Measurements from ENCODE around the gene TBPL1. TPM values are rescaled to one million over a fixed set of nuclear protein-coding genes. Genes with fewer than 3 reads are reported as not detected.
"Not testable (repeated sequence)": the region's sequence is repeated elsewhere in the genome, so short reads cannot be mapped to it uniquely, and the experiment has no call there.

Gene TBPL1
- 10 to 100 TPM; 18.2 to 22.2 TPM for total RNA-seq
- long read RNA-seq, full-length matches to known transcripts, result 15 of 18 reads
- long read RNA-seq, partial matches to known transcripts, result 0 of 18 reads
- long read RNA-seq, other reads (novel, unspliced or antisense), result 3 of 18 reads

DNA sequence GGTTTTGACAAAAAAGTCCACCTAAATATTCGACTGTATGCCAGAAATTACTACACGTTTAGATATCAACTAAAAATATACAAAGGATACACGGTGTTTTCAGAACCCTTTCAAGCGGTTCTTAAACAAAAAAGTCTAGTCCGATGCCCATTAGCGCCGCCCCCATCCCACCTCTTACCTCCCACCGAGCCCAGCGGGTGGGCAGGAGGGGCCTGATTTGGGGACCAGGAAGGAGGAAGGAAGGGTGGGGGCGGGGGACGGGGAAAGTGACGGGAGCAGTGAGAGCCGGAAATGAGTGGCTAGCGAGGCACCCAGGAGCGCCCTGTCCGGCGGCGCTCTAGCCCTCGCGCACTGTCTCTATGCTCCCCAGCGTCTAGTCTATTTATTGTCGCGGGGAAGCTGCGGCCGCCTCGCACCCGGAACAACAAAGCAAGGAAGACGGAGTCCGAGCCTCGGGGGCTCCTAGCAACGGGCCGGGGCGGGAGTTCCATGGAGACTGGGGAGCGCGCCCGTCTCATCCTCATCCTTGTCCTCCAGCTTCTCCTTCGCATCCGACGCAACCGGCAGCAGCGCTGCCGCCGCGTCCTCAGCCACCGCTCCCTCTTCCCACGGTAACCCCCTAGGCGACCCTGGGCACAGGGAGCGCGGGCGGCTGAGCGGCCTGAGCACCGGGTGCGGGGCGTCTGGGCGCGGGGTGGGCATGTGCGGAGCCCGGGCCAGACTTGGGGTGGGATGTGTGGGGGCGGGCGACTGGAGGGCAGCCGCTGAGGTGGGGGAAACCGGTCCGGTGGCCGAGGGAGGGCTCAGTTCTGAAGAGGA lies at the start of gene TBPL1:
TBPL1 (plus strand) TSS at position 410 of the 819 bp plus-strand sequence. CDS start 26,902 bp downstream, outside the sequence.
- DNase-seq, result peak; percentile 94 to 96
- intact Hi-C loops (cut with DNase I, micrococcal nuclease), result no loop called here
- peak; percentile 97 for ATAC-seq

DNA sequence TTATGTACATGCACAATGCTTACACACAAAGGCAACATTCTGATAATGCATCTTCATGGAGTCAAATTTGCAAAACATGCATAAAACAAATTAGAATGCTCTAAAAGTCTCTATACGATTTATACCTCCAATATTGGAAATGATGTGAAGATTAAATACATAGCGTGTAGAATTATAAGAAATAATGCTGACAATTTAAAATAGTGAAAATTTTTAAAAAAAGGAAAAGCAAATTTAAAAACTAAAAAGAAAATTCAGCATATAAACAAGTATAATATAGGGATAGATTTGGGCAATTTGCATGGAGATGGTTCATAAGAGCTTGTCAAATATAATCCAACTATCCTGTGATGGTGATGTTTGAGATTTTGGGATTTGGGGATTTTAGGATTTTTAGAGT lies 49.2 kb upstream of the TBPL1 start:
- intact Hi-C loops (cut with DNase I, micrococcal nuclease), result no loop called here
- ATAC-seq (no peak), DNase-seq (no peak)

DNA sequence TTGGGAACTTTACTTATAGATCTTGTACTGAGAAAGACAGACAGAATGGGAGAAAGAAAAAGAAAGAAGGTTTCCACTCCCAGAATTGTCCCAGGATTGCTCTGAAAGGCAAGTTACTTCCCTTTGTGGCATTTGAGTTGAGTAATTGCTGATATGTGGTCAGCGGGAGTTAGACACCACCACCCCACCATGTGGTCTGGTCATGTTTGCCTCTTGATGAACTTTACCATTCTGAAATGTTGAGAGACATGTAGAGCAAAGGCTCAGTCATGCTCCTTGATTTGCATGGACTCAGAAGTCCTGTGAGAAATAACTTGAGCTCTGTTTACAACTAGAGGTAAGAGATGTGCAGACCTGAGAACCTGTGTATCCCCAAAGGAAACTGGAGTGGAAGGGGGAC lies 47.0 kb upstream of the TBPL1 start:
- no peak for DNase-seq
- no peak for ATAC-seq
- intact Hi-C loops (cut with DNase I, micrococcal nuclease), result no loop called here

DNA sequence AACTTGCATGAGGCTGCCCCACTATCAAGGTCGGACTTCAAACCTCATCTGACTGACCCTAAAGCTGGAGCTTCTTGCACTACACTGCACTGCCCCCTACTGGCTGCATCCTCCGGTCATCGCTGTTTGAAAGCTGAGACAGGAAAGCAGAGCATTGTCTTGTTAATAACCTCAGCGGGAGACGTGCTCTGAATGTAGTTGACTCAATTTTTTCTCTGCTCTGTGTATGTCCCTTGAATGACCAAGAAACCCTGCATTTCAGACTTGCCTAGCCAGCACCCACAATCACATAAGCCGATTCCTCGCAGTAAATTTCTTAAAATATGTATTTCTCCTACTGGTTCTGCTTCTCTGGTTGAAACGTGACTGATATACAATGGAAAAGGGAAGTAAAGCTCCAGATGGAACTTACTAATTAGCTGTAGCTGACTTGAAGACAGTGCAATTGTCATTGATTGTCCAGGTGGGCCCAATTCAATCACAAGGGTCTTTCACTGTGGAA lies 36.3 kb upstream of the TBPL1 start:
- intact Hi-C loops (cut with DNase I, micrococcal nuclease), result loop anchor here in 1 of 2 donors (5.0 kb wide), 1 partner anchor 349 kb away; no protein-coding TSS in a partner anchor
- ATAC-seq (peak; percentile 84), DNase-seq (peak; percentile 70 to 94)

DNA sequence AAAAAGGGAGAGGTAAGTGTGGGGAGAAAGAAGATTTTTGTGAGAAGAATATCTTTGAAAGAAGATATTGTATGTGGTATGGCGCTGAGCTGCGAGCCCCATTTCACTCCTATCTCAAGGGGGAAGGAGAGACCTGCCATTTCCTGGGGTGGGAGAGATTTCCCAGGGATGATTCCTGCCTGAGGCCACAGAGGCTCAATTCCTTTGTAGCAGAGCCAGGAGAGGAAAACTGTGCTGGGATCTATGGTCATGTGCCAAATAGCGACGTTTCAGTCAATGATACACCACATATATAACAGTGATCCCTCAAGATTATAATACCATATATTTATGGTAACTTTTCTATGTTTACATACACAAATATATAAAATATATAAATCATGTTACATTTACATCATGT lies 35.2 kb upstream of the TBPL1 start:
- intact Hi-C loops (cut with DNase I, micrococcal nuclease), result loop anchor here in 1 of 2 donors (5.0 kb wide), 1 partner anchor 350 kb away; no protein-coding TSS in a partner anchor
- DNase-seq, result no peak
- no peak for ATAC-seq

DNA sequence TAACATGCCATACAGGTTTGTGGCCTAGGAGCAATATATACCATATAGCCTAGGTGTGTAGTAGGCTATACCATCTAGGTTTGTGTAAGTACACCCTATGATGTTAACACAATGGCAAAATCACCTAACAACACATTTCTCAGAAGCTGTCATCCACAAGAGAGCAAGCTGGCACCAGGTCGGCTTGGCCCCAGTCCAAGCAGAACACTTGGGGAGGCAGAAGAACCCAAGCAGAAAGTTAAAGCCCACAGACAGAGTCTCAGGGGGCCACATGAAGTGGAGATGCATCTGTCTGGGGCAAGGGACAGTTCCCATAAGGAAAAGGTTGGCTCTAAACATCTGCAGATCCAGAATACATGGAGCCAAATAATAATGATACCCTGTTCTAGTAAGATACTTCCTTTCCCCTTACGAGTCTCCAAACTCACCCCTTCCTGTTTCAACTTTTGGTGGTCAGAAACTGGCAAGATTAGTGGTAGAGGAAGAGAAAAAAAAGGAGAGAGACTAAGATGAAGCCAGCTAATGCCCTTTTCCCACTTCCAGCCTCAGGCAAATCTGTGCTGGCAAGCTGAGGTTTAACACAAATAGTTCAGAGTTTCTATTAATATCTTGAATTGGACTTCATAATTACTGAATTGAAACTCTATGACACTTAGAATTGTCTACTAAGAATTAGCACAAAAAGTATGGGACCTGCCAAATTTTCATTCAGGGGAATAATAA lies 34.7 kb upstream of the TBPL1 start:
- no peak for ATAC-seq
- intact Hi-C loops (cut with DNase I, micrococcal nuclease), result loop anchor here in 1 of 2 donors (5.0 kb wide), 1 partner anchor 351 kb away; no protein-coding TSS in a partner anchor
- DNase-seq, result no peak

DNA sequence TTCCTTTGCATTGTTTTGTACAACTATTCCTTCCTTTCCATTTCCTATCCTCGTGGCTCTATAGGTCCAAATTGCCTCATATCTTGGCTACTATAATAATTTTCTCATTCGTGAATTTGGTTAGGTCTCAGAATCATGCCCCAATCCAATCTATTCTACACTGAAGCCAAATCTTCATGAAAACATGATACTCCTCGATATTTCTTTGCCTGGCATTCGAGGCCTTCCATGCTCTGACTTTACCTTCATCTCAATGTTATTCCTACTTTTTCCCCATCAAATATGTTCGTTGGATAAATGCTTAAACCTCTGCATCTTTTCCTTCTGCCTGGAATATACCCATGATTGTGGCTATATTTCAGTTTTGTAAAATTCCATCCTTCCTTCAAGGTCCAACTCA lies 33.7 kb upstream of the TBPL1 start:
- no peak for ATAC-seq
- intact Hi-C loops (cut with DNase I, micrococcal nuclease), result loop anchor here in 1 of 2 donors (5.0 kb wide), 1 partner anchor 352 kb away; no protein-coding TSS in a partner anchor
- no peak for DNase-seq

DNA sequence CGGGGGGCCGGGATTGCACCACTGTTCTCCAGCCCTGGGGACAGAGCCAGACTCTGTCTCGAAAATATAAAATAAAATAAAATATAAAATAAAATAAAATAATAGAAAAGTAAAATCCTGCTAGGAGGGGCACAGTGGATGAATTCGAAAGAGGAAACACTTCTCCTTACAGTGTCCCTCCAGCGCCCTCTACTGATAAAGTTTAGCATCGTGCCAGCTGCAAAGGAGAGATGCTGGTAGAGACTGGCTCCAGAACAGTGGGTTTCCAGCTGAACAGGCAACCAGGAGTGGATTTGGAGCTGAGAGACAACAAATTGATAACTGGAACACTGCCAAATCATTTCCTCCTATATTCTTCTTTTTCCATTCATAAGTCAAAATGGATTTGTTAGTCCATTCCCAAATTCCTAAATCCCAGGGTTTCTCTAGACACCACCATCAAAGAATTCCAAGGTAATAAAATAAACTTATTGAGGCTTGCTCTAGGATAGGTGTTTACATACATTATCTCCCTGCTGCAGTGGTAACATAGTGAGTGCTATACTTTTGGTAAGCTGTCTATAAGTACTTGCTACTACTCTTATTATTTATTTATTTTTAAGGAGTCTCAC lies 31.7 kb upstream of the TBPL1 start:
- ATAC-seq (peak; percentile 71), DNase-seq (peak; percentile 68 to 85)
- intact Hi-C loops (cut with DNase I, micrococcal nuclease), result loop anchor here in 1 of 2 donors (10.0 kb wide), 2 partner anchors 53 to 143 kb away; no protein-coding TSS in a partner anchor

DNA sequence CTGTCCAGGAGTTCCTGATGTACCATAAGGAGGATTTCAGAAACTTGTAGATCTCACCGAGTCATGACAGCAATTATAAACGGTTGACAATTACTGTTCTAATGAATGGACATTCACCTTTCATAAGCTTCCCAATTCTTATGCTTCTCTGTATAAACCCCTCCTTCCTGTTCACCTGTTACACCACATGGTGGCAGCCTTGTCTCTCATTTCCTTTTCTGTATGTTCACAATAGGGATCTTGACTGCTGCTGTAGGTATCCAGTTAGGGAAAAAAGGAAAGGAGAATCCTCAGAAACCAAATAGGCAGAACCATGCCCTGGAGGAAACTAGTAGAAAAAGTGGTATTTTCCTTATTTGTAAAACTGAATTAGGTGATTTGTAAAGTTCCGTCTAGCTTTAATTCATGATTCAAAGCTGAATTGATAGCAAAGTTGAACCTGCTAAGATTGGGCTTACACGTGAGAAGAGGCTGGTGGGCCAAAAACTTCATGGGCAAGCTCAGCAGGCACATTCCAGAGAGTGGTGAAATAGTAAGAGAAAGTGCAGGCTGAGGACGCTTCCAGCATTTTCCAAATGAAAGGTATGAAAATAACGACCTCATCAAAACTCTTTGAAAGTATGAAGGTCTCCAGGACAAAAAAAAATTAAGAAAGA lies 29.0 kb upstream of the TBPL1 start:
- peak; percentile 45 to 63 for DNase-seq
- peak; percentile 93 for ATAC-seq
- intact Hi-C loops (cut with DNase I, micrococcal nuclease), result loop anchor here in 1 of 2 donors (10.0 kb wide), 2 partner anchors 51 to 141 kb away; no protein-coding TSS in a partner anchor

DNA sequence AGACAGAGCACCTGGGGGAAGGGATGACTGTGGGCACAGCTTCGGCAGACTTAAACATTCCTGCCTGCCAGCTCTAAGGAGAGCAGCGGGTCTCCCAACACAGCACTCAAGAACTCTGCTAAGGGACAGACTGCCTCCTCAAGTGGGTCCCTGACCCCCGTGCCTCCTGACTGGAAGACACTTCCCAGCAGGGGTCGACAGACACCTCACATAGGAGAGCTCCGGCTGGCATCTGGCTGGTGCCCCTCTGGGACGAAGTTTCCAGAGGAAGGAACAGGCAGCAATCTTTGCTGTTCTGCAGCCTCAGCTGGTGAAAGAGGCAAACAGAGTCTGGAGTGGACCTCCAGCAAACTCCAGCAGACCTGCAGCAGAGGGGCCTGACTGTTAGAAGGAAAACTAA lies 21.8 kb upstream of the TBPL1 start:
- ATAC-seq; intact Hi-C loops (cut with DNase I, micrococcal nuclease); DNase-seq: not testable (repeated sequence)

DNA sequence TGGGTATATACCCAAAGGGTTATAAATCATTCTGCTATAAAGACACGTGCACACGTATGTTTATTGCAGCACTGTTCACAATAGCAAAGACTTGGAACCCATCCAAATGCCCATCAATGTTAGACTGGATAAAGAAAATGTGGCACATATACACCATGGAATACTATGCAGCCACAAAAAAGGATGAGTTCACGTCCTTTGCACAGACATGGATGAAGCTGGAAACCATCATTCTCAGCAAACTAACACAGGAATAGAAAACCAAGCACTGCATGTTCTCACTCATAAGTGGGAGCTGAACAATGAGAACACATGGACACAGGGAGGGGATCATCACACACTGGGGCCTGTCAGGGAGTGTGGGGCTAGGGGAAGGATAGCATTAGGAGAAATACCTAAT lies 16.7 kb upstream of the TBPL1 start:
- intact Hi-C loops (cut with DNase I, micrococcal nuclease); ATAC-seq; DNase-seq: not testable (repeated sequence)

DNA sequence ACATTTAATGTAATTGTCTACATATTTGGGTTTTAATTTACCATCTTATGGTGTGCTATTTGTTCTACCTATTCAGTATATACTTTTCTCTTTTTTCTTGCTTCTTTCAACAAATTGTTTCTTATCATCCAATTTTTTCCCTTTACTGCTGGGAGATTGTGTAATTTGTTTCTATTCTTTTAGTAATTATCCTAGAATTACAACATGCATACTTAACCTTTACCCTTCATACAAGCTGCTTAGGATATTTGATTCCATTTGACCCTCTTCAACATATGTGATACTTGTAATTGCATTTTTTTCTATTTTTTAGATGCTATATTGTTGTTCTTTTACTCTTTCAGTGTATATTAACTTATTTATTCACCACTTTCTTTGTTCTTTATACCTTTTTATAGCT lies 15.1 kb upstream of the TBPL1 start:
- ATAC-seq, result no peak
- intact Hi-C loops (cut with DNase I, micrococcal nuclease), result no loop called here
- DNase-seq, result no peak

DNA sequence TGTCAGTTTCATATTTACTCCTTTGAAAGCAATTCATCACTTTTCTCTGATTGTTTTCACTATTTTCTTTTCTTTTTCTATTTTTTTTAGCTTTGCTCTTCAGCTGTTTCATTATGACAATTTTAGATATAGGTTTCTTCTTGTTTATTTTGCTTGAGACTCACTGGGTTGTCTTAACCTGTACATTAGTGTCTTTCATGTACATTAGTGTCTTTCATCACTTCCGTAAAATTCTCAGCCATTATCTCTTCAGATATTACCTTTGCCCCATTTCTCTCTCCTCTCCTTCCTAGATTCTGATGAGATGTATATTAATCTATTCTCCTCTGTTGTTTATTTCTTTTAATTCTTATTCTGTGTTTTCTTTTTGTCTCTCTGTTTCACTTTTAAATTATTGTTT lies 14.5 kb upstream of the TBPL1 start:
- no peak for DNase-seq
- intact Hi-C loops (cut with DNase I, micrococcal nuclease), result no loop called here
- no peak for ATAC-seq

DNA sequence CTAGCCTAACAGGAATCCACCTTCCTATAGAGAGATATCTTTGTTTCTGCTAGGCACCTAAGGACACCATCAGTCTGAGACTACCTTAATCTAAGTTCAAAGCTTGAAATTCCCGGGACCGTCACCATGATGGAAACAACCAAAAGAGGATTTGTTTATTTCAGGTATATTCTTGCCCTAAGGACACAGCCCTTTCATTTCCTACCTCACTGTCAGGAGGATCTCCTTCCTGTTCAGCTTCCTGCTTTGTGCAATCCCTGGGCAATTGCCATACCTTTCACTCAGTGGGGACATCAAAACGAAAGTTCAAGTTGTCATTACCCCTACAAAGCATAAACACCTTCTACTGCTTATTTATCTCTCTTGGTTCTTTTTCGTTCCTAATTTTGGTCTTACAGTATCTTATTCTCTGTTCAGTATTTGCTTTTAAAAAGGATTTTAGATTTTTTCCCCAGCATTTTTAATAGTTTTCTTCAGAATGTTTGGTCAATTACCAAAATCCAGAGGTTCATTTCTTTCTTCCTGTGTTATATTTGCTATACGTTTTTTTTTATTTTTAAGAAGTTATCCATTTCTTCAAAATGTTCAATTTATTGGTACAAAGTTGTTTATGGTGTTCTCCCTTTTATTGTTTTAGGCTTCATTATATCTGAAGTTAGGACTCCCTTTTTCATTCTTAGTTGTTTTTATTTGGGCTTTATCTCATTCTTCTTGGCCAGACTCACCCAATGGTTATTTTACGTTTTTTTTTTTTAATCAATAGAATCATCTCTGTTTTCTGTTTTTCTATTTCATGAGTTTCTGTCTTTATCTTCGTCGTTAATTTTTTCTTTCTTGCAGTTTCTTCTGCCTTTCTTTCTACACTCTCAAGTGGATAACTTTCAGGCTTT lies 13.0 kb upstream of the TBPL1 start:
- no peak for DNase-seq
- intact Hi-C loops (cut with DNase I, micrococcal nuclease), result no loop called here
- ATAC-seq, result peak; percentile 86

DNA sequence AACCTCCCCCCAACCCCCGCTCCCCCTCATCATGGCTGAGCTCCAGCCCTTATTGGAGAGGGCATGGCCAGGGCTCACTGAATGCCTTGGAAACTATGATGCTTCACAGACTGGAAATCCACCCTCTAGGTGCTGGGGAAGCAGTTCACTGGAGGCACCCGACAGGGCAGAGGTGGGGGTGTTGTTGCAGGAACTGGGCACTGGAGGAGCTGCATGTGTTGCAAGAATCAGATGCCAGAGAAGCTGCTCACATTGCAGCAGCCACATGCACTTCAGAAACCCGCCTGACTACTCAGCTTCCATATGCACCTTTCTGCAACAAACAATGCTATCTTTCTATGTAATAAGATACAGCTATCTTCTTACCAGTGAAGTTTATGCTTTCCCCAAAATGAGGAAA lies 7.9 kb upstream of the TBPL1 start:
- intact Hi-C loops (cut with DNase I, micrococcal nuclease), result no loop called here
- no peak for DNase-seq
- ATAC-seq, result no peak

DNA sequence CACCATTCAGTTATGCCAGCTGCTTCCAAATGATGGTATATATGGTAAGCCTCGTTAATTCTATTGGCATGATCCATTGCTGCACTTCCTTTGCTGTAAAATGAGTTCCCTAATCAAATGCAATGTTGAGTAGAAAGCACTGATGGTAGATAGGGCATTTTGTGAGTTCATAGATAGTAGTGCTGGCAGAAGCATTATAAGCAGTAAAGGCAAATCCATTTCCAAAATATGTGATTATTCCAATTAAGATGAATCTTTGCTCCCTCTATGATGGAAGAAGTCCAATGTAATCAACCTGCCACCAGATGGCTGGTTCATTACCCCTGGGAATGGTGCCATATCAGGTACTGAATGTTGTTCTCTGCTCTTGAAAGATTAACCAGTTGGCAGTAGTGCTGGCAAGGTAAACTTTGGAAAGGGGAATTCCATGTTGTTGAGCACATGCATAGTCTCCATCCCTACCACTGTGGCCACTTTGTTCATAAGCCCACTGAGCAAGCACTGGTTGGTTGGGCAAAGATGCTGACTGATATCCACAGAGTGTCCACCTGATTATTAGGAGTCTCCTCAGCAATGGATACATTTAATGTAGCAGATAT lies 5.6 kb upstream of the TBPL1 start:
- peak; percentile 47 to 60 for DNase-seq
- intact Hi-C loops (cut with DNase I, micrococcal nuclease), result no loop called here
- ATAC-seq, result peak; percentile 90

DNA sequence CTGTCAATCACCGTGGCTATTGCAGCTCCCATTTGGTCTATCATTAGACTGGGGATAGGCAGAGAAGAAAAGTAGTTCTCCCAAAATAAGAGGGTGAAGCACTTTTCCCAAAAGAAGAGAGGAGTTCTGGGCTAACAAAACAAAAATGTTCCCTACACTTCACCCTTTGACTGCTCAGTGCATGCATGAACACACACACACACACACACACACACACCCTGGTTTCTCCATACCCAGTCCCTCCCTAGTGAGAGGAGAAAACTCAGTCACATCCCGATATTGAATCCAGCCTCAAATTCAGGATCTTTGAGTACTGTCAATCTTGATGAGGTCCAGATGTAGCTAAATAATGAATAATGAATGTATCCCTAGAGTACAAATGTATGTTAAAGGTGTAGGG lies 4.6 kb upstream of the TBPL1 start:
- DNase-seq (no peak), ATAC-seq (no peak)
- intact Hi-C loops (cut with DNase I, micrococcal nuclease), result no loop called here

All from left colon (tissue), 2 donors.